Activated naive CD4-positive, alpha-beta T cell treated with Interleukin-2 at 50 U/mL for 16 hours (primary cell): ENCODE results near the gene FAM110A.
A peak's percentile ranks its signal among the peaks of the same experiment; 100 is the strongest.
"Not testable (repeated sequence)": the region's sequence is repeated elsewhere in the genome, so short reads cannot be mapped to it uniquely, and the experiment has no call there.

Source experiments
- DNase-seq: peaks from one replicate; pipeline ENCODE4 v3.0.0-alpha.2; 2020

Gene FAM110A

GRCh38 chr20:824490-824889 is 9.0 kb upstream of the FAM110A start:
- no peak for DNase-seq

- no peak for DNase-seq
Measured at GRCh38 chr20:824916-825315, 8.6 kb upstream of the FAM110A start.

- no peak for DNase-seq
Measured at GRCh38 chr20:825710-826421, 7.6 kb upstream of the FAM110A start.

- no peak for DNase-seq
Measured at GRCh38 chr20:826695-827323, 6.7 kb upstream of the FAM110A start.

GRCh38 chr20:827981-828380 is 5.5 kb upstream of the FAM110A start:
- not testable (repeated sequence) for DNase-seq

GRCh38 chr20:828987-829386 is 4.5 kb upstream of the FAM110A start:
- no peak for DNase-seq

GRCh38 chr20:829551-829950 is 4.0 kb upstream of the FAM110A start:
- no peak for DNase-seq

GRCh38 chr20:830011-830521 is 3.4 kb upstream of the FAM110A start:
- DNase-seq, result no peak

- no peak for DNase-seq
Measured at GRCh38 chr20:831251-831650, 2.3 kb upstream of the FAM110A start.

- no peak for DNase-seq
Measured at GRCh38 chr20:831956-832355, 1.6 kb upstream of the FAM110A start.

GRCh38 chr20:833121-833449 is 430 bp upstream of the FAM110A start:
- DNase-seq, result no peak

- DNase-seq, result no peak
Measured at GRCh38 chr20:834151-834746, 734 bp downstream of the FAM110A start.

GRCh38 chr20:835608-836045 is 2.1 kb downstream of the FAM110A start:
- DNase-seq, result peak; percentile 55

GRCh38 chr20:836190-836589 is 2.7 kb downstream of the FAM110A start:
- no peak for DNase-seq

GRCh38 chr20:839015-839414 is 5.5 kb downstream of the FAM110A start:
- DNase-seq, result no peak

- DNase-seq, result no peak
Measured at GRCh38 chr20:839626-840025, 6.1 kb downstream of the FAM110A start.

- no peak for DNase-seq
Measured at GRCh38 chr20:840503-840857, 7.0 kb downstream of the FAM110A start.

- DNase-seq, result no peak
Measured at GRCh38 chr20:840858-841567, 7.5 kb downstream of the FAM110A start.

- no peak for DNase-seq
Measured at GRCh38 chr20:841568-842546, 8.3 kb downstream of the FAM110A start.

GRCh38 chr20:842547-842940 is 9.0 kb downstream of the FAM110A start:
- DNase-seq, result no peak

- no peak for DNase-seq
Measured at GRCh38 chr20:843912-844311, 10.4 kb downstream of the FAM110A start.

GRCh38 chr20:844473-845225 is 11.1 kb downstream of the FAM110A start:
- DNase-seq, result peak; percentile 90
